Stimulated activated CD8-positive, alpha-beta memory T cell treated with anti-CD3 and anti-CD28 coated beads, Interleukin-15, amount 100 ng/mL, for 4 hours (primary cell): ENCODE data around the gene SOAT2.
A peak's percentile ranks its signal among the peaks of the same experiment; 100 is the strongest.

Experiments used
- DNase-seq, 2 donors: peaks; one replicate each; pipeline ENCODE4 v3.0.0-alpha.2; 2020; ENCODE audit warnings: low read depth in 2 of 2

Gene SOAT2

GRCh38 chr12:53064613-53065436 is 38.5 kb upstream of the SOAT2 start:
- no peak for DNase-seq

- DNase-seq: no peak
Observed at GRCh38 chr12:53065470-53065869, 37.8 kb upstream of the SOAT2 start.

DNA sequence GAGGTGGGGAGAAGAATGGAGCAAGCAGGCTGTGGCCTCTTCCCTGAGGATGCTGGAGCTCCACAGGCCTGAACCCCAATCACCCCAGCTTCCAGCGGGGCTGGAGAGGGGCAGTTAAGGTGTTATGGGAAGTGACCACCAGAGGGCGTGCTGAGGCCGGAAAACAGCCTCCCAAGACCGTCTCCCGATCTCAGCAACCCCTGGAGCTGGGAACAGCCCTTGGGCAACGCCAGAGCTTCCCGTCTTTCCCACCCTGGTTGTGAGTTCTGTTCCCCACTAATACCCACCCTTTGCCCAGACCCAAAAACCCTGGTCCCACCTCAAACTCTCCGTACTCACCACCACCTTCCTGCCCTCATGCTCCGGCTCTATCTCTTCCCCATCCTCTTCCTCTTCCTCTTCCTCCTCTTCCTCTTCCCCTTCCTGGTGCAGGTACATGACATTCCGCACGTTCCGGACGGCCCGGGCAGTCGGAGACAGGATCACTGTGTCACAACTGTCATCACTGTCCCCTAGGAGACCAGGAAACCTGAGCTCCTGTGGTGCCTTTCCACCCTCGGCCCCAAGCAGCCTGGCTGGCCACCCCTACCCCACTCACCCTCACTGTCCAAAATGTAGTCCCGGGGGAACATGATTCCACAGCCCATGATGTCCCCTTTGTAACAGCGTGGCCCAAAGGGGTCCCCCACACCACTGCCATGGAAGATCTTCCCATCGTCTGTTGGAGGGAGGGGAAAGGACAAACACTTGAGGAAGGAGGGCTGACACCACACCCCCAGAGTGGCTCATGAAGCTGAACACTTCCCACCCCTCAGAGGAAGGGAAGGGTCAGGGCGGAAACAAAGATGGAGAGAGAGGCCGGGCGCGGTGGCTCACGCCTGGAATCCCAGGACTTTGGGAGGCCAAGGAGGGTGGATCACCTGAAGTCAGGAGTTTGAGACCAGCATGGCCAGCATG is 37.0 kb upstream of the SOAT2 start:
- DNase-seq: peak in 1 of 2 donors; percentile 34

DNA sequence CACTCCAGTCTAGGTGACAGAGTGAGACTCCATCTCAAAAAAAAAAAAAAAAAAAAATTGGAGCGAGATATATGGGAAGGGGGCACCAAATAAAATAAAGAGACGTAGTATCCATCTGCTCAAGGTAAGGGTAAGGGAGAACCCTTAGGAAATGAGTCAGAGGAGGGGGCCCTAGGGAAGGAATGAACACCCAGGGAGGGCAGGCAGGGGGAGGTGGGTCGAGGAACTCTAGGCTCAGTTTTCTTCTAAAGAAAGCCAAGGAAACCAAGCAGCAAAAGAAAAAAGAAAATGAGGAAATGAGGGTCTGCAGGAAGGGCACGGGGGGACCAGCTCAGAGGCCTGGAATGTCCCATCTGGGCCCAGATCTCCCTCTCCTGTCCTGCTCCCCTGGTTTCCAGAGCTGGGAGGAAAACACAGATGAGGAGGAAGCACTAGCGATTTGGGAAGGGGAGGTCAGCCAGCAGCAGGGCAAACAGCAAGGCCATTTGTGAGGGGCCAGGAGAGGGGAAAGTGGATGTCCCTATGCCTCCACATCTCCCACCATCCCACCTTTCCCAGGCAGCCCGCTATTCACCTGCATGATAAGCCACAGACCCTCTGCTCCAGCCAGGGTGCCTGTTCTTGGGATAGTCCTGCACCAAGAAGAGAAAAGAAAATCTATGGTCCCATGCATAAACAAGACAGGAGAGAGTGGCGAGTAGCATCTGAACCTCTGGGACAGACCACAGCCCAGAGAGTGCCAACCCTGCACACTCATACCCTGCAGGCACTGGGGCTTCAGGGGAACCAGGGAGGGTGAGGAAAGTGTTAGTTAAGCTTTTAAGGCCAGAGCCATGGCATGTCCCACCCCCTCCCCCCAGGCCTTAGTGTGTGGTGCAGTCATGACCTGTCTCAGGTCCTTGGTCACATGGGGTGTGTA is 36.0 kb upstream of the SOAT2 start:
- DNase-seq: no peak

- no peak for DNase-seq
Observed at GRCh38 chr12:53067993-53068770, 35.1 kb upstream of the SOAT2 start.

GRCh38 chr12:53068811-53069585 is 34.3 kb upstream of the SOAT2 start:
- no peak for DNase-seq

- no peak for DNase-seq
Observed at GRCh38 chr12:53069621-53070410, 33.5 kb upstream of the SOAT2 start.

DNA sequence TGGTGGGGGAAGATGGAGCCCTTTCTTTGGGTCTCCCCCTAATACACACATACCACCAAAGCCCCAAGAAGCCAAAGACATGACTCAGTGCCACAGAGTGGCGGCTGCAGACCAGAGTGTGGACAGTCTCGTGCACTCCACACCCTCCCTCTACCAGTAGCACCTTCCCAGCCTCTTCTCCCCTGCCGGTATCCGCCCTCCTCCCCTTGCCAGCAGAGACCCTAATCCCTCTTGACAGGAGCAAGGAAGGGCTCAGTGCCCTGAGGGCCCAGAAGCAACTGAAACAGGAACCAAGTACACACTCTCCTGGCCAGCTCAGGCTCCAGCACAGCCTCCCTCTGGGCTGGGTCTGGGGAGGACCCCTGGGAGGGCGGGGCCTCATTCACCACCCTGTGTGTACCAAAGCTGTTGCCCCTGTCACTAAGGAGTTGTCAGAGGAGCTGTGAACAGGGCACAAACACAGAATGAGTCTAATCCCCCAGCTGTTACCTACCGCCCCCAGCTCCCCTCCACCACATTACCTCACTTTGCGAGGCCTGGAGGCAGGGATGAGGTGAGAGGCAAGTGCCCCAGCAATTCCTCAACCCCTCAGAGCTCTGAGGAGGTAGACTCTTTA is 32.3 kb upstream of the SOAT2 start:
- DNase-seq: no peak

DNA sequence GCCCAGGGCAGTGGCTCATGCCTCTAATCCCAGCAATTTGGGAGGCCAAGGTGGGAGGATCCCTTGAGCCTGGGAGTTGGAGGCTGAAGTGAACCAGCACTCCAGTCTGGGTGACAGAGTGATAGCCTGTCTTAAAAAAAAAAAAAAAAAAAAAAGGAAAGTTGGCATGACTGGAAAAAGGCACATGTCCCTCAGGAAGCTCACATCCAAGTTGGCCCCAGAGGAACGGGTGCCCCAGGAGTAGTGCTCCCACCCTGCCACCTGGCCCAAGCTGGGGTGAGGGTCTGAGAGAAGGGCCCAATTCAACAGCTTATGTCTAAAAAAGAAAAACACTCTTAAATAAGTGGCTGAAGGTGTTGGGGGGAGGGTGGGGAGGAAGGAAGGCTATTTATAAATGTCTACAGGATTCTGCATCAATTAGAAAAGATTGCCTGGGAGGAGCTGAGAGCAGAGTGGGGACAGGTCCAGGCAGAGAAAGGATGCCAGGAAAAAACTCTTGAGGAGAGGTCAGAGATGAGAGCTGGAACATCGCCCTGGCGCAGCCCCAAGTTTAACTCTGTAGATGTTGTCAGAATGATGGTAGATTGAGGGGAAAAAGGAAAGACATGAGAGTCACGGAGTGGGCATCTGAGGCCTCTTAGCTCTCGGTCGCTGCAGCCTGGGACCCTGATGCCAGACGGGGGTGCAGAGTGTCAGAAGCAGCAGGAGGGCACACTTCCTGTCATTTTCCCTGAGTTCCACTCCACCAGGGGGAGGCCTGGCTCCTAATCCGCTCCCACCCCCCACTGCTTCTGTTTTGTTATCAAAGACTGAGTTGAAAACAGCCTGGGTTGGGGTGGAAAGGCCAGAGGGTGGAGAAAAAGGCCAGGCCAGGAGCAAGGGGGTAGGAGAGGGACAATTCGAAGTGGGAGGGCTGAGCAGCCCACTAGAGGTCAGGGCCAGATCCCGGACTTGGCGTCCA is 31.4 kb upstream of the SOAT2 start:
- no peak for DNase-seq

GRCh38 chr12:53073881-53074280 is 29.4 kb upstream of the SOAT2 start:
- no peak for DNase-seq

DNA sequence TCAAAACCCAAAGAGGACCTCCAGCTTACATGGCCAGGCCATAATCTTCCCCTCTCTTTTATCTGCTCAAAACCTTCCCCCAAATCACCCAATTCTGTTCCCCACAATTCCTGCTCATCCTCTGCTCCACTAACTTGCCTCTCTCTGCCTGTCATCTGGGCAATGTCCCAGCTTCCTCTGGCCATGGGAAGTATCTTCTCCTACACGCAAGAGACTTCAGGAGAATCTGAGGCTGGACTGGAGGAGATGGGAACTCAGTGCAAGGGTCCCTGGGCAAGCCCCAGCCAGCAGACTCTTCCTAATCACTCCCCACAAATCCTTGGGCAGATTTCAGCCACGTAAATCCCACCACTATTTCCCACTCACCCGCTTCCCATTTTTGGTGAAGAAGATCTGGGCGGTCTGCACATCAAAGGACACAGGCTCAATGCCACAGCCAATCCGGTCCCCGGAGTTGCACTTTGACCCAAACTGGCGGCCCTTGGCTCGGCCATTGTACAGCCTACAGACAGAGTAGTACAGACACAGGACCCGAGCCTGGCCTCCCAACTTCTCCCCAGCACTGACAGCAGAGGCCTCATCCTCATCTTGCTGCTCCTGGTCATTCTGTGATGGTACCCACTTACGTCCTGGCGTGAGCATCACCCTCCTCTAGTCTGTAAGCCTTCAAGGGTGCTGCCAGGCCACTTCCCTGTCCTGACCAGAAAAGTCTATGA is 28.8 kb upstream of the SOAT2 start:
- no peak for DNase-seq

- no peak for DNase-seq
Observed at GRCh38 chr12:53074999-53075370, 28.3 kb upstream of the SOAT2 start.

- no peak for DNase-seq
Observed at GRCh38 chr12:53076461-53076860, 26.8 kb upstream of the SOAT2 start.

GRCh38 chr12:53077030-53077429 is 26.3 kb upstream of the SOAT2 start:
- no peak for DNase-seq

GRCh38 chr12:53078425-53079225 is 24.7 kb upstream of the SOAT2 start:
- DNase-seq: no peak
